Measurements from ENCODE around the gene KIAA0040.
A peak's percentile ranks its signal among the peaks of the same experiment; 100 is the strongest.

The KIAA0040 gene

DNA sequence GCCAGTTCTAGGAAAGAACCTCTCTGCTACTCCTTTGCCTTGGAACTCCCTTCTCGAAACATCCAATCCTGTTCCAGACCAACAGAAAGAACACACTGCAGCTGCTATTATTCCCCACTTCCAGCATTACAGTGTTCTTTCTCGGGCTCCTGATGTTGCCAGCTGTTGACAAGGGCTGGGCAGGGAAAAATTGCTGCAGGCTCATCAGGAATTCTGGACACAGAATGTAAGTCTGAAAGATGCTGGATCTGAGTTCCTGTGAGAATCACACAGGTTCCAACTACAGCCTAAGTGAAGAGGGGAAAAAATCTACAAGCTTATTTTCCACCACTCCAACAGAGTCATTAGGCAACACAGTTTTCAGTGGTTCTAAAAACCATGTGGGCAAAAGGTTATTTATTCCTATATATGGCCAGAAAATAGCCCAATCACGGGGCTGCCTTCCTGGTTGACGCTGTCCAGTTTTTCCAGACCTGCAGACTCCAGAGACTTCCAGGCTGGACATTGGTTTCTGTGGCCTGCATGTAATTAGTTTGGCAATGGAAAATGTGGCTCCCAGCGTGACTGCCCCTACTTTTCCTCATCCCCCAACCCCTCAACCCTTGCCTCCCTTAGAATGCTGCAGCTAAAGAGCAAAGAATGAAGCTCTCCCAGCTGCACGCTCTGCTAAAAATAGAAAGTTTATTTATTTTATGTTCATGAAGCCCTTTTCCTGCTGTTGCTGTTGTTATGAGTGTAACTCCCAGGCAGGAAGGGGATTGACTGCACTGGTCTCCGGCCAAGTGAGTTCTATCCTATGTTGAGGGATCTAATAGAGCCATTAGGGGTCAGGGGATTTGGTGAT, 8.3 kb upstream of the KIAA0040 start:
- no peak for DNase-seq

DNA sequence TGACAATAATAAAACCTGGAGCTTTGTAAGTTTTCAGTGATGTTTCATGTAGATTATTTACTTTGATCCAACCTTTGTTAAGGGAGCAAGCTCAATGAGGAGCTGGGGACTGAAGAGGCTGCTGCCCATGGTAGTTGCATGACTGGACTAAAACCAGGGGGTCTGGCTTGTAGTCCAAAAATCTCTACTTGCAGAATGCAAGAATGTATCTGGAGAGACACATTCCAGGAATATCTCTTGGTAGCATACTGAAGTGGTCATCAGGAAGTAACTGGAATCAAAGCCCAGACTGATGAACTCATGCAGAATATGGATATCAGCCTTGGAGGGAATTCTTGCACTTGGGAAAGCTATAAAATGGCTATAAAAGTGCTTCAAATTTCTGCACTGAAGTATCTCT, 5.8 kb upstream of the KIAA0040 start:
- no peak for DNase-seq

GRCh38 chr1:175197531-175197930, 5.0 kb upstream of the KIAA0040 start:
- DNase-seq = peak; percentile 49

DNA sequence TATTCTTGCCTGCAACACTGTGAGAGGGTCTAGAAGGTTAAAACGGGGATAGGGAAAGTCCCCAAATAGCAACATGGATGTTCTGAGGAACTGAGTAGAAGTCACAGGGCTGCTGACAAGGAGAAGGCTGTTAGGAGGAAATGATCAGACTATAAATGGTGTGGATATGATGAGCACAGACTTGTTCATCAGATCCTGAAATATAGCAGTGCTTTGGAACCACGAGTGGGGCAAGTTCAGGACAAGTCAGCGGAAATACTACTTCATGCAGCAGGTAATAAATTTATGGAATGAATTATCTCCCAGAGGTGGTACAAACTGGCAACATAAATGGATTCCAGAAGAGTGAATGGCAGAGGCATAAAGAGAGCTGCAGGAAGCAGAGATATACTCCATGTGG, 3.2 kb upstream of the KIAA0040 start:
- no peak for DNase-seq

DNA sequence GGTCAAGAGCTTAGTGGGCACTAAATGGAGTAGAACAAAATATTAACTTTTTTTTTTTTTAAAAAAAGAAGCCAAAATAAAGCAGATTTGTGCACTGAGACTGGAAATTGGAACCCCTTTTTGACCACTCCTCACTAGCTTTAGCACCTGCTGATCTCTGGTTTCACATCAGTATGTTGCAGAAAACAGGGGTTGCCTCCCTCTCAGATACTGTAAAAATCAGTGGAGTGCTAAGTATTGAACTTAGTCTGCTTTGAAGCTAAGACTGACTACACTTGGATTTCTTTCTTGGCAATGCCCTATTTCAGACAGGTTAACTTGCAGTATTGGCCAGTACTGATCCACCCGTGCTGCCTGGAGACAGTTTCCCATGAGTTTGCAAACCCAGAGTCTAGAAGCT, 2.7 kb upstream of the KIAA0040 start:
- no peak for DNase-seq

- no peak for DNase-seq
Measured at GRCh38 chr1:175193527-175193910, 943 bp upstream of the KIAA0040 start.

- DNase-seq = peak; percentile 55
Measured at GRCh38 chr1:175192111-175192629, 406 bp downstream of the KIAA0040 start.

DNA sequence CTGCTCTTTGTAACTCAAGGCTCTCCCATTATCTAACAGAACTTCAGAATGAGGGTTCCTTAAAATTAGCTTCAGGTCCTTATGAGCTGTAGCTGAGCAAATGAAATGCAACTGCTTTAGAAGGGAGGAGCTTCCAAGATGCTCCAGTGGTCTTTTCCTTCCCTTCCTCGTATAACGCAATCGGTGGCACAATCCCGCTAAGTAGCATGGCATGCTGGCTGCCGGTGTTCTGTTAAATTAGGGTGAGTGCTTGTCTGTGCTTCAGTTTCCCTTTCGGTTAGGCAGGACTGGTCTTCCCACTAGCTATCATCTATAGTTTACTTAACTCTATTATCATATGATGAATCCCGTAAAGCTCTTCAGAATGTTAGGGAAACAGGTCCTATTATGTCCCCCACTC, 917 bp downstream of the KIAA0040 start:
- peak; percentile 39 for DNase-seq

DNA sequence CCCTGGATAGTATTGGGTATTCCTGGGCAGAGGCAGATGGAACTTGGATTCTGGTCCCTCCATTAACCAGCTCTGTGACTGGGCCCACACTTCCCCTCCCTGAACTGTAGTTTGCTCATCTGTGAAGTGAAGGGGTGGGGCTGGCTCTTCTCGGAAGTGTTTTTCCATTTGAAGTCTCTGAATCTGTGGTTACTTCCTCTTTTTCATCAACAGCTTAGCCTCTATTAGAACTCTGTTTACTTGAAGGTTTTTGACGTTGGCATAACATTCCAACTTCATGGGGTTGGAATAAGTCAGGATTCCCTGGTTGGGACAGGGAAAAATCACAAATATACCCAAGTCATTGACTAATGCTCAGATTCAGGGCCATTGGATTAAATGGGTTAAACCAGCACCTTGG, 3.6 kb downstream of the KIAA0040 start:
- DNase-seq = peak; percentile 95

GRCh38 chr1:175186433-175187160, 6.0 kb downstream of the KIAA0040 start:
- DNase-seq = no peak

DNA sequence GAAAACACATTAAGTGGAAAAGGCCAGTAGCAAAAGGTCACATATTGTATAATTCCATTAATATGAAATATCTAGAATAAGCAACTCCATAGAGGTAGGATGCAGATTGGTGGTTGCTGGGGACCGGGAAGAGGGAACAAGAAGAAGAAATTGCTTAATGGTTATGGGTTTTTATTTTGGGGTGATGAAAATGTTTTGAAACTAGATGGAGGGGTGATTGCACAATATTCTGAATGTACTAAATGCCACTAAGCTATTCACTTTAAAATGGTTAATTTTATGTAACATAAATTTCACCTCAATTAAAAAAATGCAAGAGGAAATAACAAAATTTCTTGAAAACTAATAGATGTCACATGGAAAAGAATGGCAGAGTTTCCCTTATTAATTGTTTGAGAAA, 6.7 kb downstream of the KIAA0040 start:
- peak; percentile 32 for DNase-seq

DNA sequence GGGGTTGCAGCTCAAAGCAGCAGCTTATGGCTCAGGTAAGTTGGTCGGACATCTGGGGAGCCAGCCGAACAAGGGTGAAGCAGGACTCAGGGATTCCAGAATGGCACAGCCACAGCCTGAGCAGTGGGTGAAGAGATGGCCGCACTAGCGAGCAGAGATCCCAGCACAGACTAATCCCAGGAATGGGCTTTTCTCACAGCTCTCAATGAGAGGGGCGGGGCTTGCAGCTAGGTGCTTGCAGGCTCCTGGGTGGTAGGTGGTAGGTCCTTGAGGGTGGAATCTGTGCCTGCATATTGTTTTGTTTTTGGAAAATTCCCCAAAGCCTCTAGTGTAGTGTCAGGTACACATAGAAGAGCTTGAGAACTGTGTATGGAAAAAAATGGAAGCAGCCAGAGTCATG, 9.0 kb downstream of the KIAA0040 start:
- no peak for DNase-seq

- DNase-seq = peak; percentile 81
Measured at GRCh38 chr1:175182201-175182746, 10.3 kb downstream of the KIAA0040 start.

- no peak for DNase-seq
Measured at GRCh38 chr1:175179837-175180590, 12.6 kb downstream of the KIAA0040 start.

GRCh38 chr1:175178456-175178855, 14.1 kb downstream of the KIAA0040 start:
- no peak for DNase-seq

- no peak for DNase-seq
Measured at GRCh38 chr1:175178056-175178455, 14.5 kb downstream of the KIAA0040 start.

GRCh38 chr1:175176246-175176645, 16.3 kb downstream of the KIAA0040 start:
- no peak for DNase-seq

DNA sequence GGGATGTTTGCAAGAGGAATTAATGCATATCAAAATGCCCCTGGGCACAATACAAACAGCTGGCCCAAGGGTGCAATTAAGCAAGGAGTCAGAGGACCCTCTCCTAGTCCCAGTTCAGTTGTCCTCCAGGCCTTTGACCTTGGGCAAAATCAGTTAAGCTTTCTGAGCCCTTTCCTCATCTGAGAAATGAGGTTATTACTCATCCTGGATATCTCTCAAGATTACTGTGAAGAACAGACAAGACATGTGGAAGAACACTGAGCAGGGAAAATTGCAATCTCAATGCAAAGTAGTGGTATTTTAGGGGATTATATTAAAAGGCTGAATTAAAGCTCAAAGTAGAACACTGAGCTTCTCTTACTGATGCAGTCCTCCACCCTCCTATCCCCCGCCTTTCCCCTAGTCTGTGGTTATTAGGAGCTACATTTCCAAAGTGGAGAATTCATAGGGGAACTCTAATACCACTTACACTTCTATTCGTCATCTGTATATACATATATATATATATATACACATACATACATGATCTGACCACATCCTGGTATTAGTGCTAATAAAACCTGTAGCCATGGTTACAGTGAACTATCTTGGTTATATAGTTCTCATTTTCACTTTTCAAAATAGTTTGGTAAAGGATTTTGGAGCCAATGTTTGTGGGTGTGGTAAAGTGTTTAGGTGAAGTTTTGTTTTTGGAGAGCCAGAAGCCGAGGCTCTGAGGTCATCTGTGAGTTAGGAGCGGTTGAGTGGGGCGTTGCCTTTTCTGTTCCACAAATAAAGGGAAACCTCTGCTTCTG, 18.1 kb downstream of the KIAA0040 start:
- DNase-seq = no peak

DNA sequence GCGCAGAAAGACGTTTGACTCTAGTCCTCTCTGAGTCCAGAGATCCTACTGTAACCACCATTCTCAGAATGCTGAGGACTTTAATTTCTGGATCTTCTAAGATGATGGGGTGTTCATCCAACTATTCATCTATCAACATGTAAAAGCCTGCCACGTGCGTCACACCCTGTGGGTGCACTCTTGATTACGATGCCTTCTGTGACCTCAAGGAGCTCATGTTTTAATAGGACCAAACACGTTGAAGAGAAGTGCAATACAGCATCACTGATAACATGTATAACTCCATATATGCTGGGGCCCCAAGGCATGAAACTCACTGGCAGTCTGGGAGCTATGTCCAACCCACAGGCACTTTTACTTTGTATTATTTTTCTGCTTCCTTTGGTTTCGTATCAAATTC, 19.0 kb downstream of the KIAA0040 start:
- peak; percentile 31 for DNase-seq

- no peak for DNase-seq
Measured at GRCh38 chr1:175172503-175172902, 20.1 kb downstream of the KIAA0040 start.

GRCh38 chr1:175171036-175171913, 21.3 kb downstream of the KIAA0040 start:
- peak; percentile 56 for DNase-seq
